Body of pancreas (tissue), 4 donors: Measurements from ENCODE around the gene RAD51B. TPM values are rescaled to one million over a fixed set of nuclear protein-coding genes. Genes with fewer than 3 reads are reported as not detected.

ENCODE experiments used
- ATAC-seq: fragments of 150-250 bp; one replicate; pipeline ENCODE4 v1.9.1; 2016
- DNase-seq, 4 donors: peaks; one replicate each; pipeline ENCODE4 v3.0.0-alpha.2; 2019
- H3K27ac ChIP-seq, 4 donors: fragments of 200-600 bp; sonication (generic); 1 replicate in 3 of 4; 2 replicates in 1 of 4; pipeline versions ENCODE4 v1.5.1 to v1.6.1; 2016 to 2019; ENCODE audit warnings: mild to moderate bottlenecking in 1 of 4, mixed read lengths in 1 of 4, moderate library complexity in 1 of 4
- H3K27me3 ChIP-seq, 2 donors: fragments of 200-600 bp; sonication (generic); one replicate each; pipeline ENCODE4 v1.6.0; 2016; ENCODE audit warnings: mild to moderate bottlenecking in 1 of 2
- H3K36me3 ChIP-seq, 2 donors: fragments of 200-600 bp; sonication (generic); replicated peaks in 1 of 2; 2 replicates each; pipeline ENCODE4 v1.5.1; 2016; ENCODE audit warnings: low read depth in 2 of 2; ENCODE audit not compliant: insufficient read depth in 1 of 2
- H3K4me1 ChIP-seq: fragments of 200-600 bp; sonication (generic); one replicate; pipeline ENCODE4 v1.6.0; 2016
- H3K4me3 ChIP-seq, 2 donors: fragments of 200-600 bp; sonication (generic); 1 replicate in 1 of 2; 2 replicates in 1 of 2; pipeline ENCODE4 v1.5.1; 2016 to 2019
- H3K9me3 ChIP-seq, 3 donors: fragments of 200-600 bp; sonication (generic); 1 replicate in 2 of 3; 2 replicates in 1 of 3; pipeline ENCODE4 v1.5.1; 2016
- POLR2A ChIP-seq, 3 donors: fragments of 450-650 bp; IDR thresholded peaks; one replicate each; pipeline ENCODE4 v1.6.1; 2016; ENCODE audit warnings: antibody characterized with exemption in 3 of 3, mild to moderate bottlenecking in 2 of 3
- WGBS, 2 donors: methylation state at CpG; one replicate each; pipeline ENCODE4 v1.1.5; 2017; 5-methylcytosine and 5-hydroxymethylcytosine counted together
- intact Hi-C: fragments of 100-400 bp; cut with DNase I; formaldehyde crosslinking; loops from one replicate; pipeline ENCODE4 v1.15.1; 2023
- total RNA-seq, 2 donors: library from RNA; depleted of rRNA; stranded (reverse); fragments of >200 nt; gene quantifications; one replicate each; pipeline ENCODE4 v1.1.0, GENCODE V29; 2016
- TF ChIP-seq, protein P1 (sequence below), 7 experiments: fragments of 450-650 bp in 4 of 7; fragments of 200-600 bp in 3 of 7; sonication (generic) in 3 of 7; IDR thresholded peaks; one replicate each; pipeline ENCODE4 v1.5.1; 2016 to 2019; ENCODE audit warnings: antibody characterized with exemption in 7 of 7

Gene RAD51B
- total RNA-seq, 2 donors from 2014 or later, result 12.2 to 29.6 TPM

DNA sequence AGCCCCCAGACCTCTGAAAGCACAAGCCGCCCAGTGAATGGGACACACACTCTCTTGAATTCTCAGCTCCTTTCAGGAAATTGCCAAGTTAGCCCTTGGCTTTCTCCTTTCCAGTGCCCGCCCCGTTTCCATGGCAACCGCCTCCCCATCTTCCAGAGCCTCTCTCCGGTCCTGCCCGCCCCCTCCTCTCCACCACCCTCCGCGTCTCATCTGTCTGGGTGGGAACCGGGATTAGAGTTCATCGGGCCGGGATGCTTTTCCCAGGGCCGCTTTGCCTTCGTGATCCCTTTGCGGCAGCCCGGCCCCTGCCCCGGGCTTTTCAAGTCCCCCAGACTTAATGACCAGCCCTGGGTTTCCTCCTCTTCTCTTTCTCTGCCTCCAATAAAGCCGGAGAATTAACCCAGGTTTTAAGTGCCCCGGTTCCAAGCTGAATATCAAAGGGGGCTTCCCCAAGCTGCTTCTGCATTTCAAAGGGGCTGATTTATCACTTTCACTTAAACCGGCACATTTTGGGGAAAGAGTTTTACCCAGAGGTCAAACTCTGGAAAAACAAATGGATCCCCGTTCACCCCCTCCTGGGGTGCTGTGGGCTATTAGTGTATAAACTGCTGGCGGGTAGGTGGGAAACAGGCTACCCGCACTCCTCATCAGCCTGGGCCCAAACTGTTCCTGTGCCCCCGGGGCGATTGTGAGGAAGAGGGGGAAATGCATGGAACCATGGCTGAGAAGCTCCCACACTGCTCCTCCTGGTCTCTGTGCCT, 871.6 kb downstream of the RAD51B start:
- no peaks in the 10 kb centered on the region for H3K36me3 ChIP-seq
- no peak overlapping the region for H3K4me3 ChIP-seq
- WGBS, 2 donors, result 89 to 95% methylated on average over 24 of the region's 24 CpGs
- TF ChIP-seq, protein P1, sequence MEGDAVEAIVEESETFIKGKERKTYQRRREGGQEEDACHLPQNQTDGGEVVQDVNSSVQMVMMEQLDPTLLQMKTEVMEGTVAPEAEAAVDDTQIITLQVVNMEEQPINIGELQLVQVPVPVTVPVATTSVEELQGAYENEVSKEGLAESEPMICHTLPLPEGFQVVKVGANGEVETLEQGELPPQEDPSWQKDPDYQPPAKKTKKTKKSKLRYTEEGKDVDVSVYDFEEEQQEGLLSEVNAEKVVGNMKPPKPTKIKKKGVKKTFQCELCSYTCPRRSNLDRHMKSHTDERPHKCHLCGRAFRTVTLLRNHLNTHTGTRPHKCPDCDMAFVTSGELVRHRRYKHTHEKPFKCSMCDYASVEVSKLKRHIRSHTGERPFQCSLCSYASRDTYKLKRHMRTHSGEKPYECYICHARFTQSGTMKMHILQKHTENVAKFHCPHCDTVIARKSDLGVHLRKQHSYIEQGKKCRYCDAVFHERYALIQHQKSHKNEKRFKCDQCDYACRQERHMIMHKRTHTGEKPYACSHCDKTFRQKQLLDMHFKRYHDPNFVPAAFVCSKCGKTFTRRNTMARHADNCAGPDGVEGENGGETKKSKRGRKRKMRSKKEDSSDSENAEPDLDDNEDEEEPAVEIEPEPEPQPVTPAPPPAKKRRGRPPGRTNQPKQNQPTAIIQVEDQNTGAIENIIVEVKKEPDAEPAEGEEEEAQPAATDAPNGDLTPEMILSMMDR (IDR thresholded peaks at IDR 0.05), result no peak
- no peak for TF ChIP-seq POLR2A (IDR thresholded peaks at IDR 0.05)
- H3K27ac ChIP-seq, result no peak overlapping the region
- DNase-seq, result no peak
- no peaks in the 10 kb centered on the region for H3K9me3 ChIP-seq
- H3K27me3 ChIP-seq, result no peaks in the 10 kb centered on the region
- H3K4me1 ChIP-seq, result no peaks in the 10 kb centered on the region
- no peak for ATAC-seq
- intact Hi-C loops, result no loop called here

DNA sequence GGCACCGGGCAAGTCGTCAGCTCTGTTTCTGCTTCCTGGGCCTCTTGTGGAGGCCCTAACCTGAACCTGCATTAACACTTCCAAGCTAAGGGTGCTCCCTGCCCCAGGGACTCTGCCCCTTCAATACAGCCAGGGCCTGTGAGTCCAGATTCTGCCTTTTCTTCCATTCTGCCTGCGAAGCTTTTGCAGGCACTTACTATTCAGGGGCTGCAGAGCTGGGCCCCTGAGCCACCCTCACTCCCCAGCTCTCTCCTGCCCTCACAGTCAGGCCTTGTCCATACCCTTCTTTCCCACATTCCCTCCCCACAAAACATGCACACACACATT, 872.2 kb downstream of the RAD51B start:
- Histone ChIP-seq H3K4me3 (no peak overlapping the region), H3K4me1 (no peaks in the 10 kb centered on the region), H3K9me3 (no peaks in the 10 kb centered on the region), H3K36me3 (no peaks in the 10 kb centered on the region), H3K27me3 (no peaks in the 10 kb centered on the region), H3K27ac (no peak overlapping the region)
- DNase-seq (no peak), ATAC-seq (no peak)
- 92 to 94% methylated on average over 3 of the region's 3 CpGs for WGBS, 2 donors
- intact Hi-C loops, result no loop called here
- TF ChIP-seq POLR2A (IDR thresholded peaks at IDR 0.05), result no peak
- TF ChIP-seq, protein P1 (IDR thresholded peaks at IDR 0.05), result no peak

DNA sequence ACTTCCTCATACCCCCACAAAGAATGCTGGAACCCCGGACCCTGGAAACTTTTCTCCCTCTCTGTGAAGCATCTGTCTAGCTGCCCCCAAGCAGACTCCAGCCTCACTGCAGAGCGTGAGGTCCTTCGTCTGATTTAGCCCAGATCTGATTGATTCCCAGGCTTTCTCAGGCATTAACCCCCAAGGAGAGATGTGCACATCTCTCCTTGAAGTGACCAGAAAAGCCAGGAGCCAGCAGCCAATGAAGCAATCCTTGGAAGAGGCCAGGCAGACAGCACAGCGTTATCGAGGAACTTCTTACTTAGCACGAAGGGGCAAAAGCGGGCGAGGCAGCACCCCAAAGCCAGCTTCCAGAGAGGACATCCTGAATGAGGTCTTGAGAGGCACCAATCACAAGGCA, 872.6 kb downstream of the RAD51B start:
- DNase-seq, result no peak
- H3K9me3 ChIP-seq, result no peaks in the 10 kb centered on the region
- no peak overlapping the region for H3K27ac ChIP-seq
- H3K4me3 ChIP-seq, result no peak overlapping the region
- no peaks in the 10 kb centered on the region for H3K36me3 ChIP-seq
- no peak for ATAC-seq
- 86% methylated on average over 8 of the region's 8 CpGs for WGBS, 2 donors
- TF ChIP-seq, protein P1 (IDR thresholded peaks at IDR 0.05), result no peak
- no peak for TF ChIP-seq POLR2A (IDR thresholded peaks at IDR 0.05)
- no peaks in the 10 kb centered on the region for H3K27me3 ChIP-seq
- intact Hi-C loops, result no loop called here
- no peaks in the 10 kb centered on the region for H3K4me1 ChIP-seq

DNA sequence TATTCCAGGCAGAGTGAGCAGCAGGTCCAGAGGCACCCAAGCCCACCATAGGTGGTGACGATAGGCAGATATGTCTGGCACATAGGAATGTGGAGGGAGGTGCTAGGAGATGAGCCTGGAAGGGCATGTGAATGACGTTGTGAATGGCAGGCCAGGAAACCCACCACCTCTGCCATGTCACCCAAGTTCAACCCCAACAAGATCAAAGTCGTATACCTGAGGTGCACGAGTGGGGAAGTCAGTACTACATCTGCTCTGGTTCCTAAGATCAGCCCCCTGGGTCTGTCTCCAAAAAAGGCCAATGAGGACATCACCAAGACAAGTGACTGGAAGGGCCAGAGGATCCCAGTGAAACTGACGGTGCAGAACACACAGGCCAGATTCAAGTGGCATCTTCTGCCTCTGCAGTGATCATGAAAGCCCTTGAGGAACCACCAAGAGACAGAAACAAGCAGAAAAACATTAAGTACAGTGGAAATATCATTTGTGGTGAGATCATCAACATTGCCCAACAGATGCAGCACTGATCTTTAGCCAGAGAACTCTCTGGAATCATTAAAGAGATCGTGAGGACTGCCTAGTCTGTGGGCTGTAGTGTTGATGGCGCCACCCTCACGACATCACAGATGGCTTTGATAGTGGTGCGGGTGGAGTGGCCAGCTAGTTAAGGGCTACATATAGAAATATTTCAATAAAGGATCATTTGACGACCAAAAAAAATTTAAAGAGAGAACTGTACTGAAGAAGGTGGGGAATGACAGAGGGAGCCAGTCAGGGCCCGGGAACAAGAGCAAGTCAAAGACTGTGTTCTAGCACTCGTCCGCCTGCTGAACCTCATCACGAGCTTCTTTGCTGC, 873.6 kb downstream of the RAD51B start:
- no peaks in the 10 kb centered on the region for H3K4me1 ChIP-seq
- no peak for ATAC-seq
- no peaks in the 10 kb centered on the region for H3K36me3 ChIP-seq
- no peaks in the 10 kb centered on the region for H3K27me3 ChIP-seq
- WGBS, 2 donors, result 89 to 90% methylated on average over 14 of the region's 14 CpGs
- intact Hi-C loops, result no loop called here
- no peak for DNase-seq
- TF ChIP-seq, protein P1 (IDR thresholded peaks at IDR 0.05), result no peak
- TF ChIP-seq POLR2A (IDR thresholded peaks at IDR 0.05), result no peak
- no peak overlapping the region for H3K4me3 ChIP-seq
- no peaks in the 10 kb centered on the region for H3K9me3 ChIP-seq
- no peak overlapping the region for H3K27ac ChIP-seq
